GM12878 (cell line): ENCODE data around the gene ERP44. TPM values are rescaled to one million over a fixed set of nuclear protein-coding genes. Genes with fewer than 3 reads are reported as not detected.

Experiments
- ATAC-seq: fragments of 200-7000 bp; cut with Tn5 transposase; 3 replicates; pipeline ENCODE4 v1.9.1; 2020; ENCODE audit warnings: mild to moderate bottlenecking, moderate library complexity
- BruUV-seq: library from RNA; stranded (reverse); fragments of 400-500 nt; replicated peaks from 2 replicates; lab custom pipeline; 2021; lab: Mats Ljungman, UMichigan
- CTCF ChIA-PET: fragments of 300-600 bp; sonication (Branson Sonifier 250); formaldehyde crosslinking; extraction: SDS; loops from one replicate; lab custom pipeline; 2021; ENCODE audit warnings: inconsistent platforms; lab: Yijun Ruan, JAX
- POLR2A ChIA-PET: fragments of 350-600 bp; formaldehyde crosslinking; extraction: SDS; loops from one replicate; lab custom pipeline; 2021; ENCODE audit warnings: inconsistent platforms; lab: Charles Lee
- RAD21 ChIA-PET: fragments of 300-600 bp; sonication (Branson Sonifier 250); formaldehyde crosslinking; loops from one replicate; lab custom pipeline; 2023; ENCODE audit warnings: antibody characterized with exemption; ENCODE audit not compliant: unreplicated experiment; lab: Charles Lee
- SMC1A ChIA-PET: fragments of 300-600 bp; sonication (Branson Sonifier 250); formaldehyde crosslinking; loops from one replicate; lab custom pipeline; 2023; ENCODE audit not compliant: unreplicated experiment, uncharacterized antibody; lab: Charles Lee
- DNase-seq: peaks from one replicate; pipeline ENCODE4 v3.0.0-alpha.2; 2011; ENCODE audit warnings: low read depth, low spot score
- FAIRE-seq: peaks from 3 replicates; lab custom pipeline; 2011; peaks lifted over from hg19 to GRCh38; lab: Jason Lieb, UNC
- H2AFZ ChIP-seq: 2 replicates; pipeline ENCODE4 v1.6.0; 2011; ENCODE audit warnings: low read depth, low read length, control low read depth; ENCODE audit not compliant: control insufficient read depth
- H3K27ac ChIP-seq: 2 replicates; pipeline ENCODE4 v1.5.1; 2011; ENCODE audit warnings: control low read depth; ENCODE audit not compliant: control insufficient read depth, insufficient read depth
- H3K27me3 ChIP-seq, 2 experiments: replicated peaks in 1 of 2; 2 replicates each; pipeline versions ENCODE4 v1.6.0 to v1.6.1; 2011; ENCODE audit warnings: low read length in 1 of 2; ENCODE audit not compliant: control insufficient read depth in 2 of 2, insufficient read depth in 2 of 2
- H3K36me3 ChIP-seq, 2 experiments: 2 replicates each; pipeline ENCODE4 v1.5.1; 2011; ENCODE audit warnings: low read length in 1 of 2; ENCODE audit not compliant: control insufficient read depth in 2 of 2, insufficient read depth in 2 of 2
- H3K4me1 ChIP-seq: 2 replicates; pipeline ENCODE4 v1.6.1; 2011; ENCODE audit warnings: mild to moderate bottlenecking, low read length, moderate library complexity, mixed read lengths; ENCODE audit not compliant: control insufficient read depth, insufficient read depth
- H3K4me2 ChIP-seq: 2 replicates; pipeline ENCODE4 v1.6.0; 2011; ENCODE audit warnings: control low read depth; ENCODE audit not compliant: control insufficient read depth, insufficient read depth
- H3K4me3 ChIP-seq: fragments of 200-600 bp; sonication (generic); 2 replicates; pipeline ENCODE4 v1.5.1; 2016
- H3K79me2 ChIP-seq: 2 replicates; pipeline ENCODE4 v1.6.0; 2011; ENCODE audit warnings: low read length; ENCODE audit not compliant: control insufficient read depth, insufficient read depth
- H3K9ac ChIP-seq: 2 replicates; pipeline ENCODE4 v1.8.0; 2011; ENCODE audit warnings: low read length, control low read depth, mixed read lengths; ENCODE audit not compliant: control insufficient read depth, insufficient read depth
- H3K9me3 ChIP-seq: replicated peaks from 3 replicates; pipeline ENCODE4 v1.5.1; 2011; ENCODE audit warnings: mild to moderate bottlenecking, low read length; ENCODE audit not compliant: control insufficient read depth, insufficient read depth
- H4K20me1 ChIP-seq: 2 replicates; pipeline ENCODE4 v1.6.0; 2011; ENCODE audit not compliant: control insufficient read depth, insufficient read depth
- ATF7 ChIP-seq: fragments of 450-650 bp; IDR thresholded peaks from 2 replicates; pipeline ENCODE4 v1.6.1; 2016; ENCODE audit warnings: low read depth, mild to moderate bottlenecking
- KAT2A ChIP-seq: conservative IDR thresholded peaks from 2 replicates; pipeline ENCODE4 v1.6.1; 2011; ENCODE audit warnings: low read depth, low read length; ENCODE audit not compliant: control insufficient read depth
- KLF5 ChIP-seq: fragments of 450-650 bp; IDR thresholded peaks from 2 replicates; pipeline ENCODE4 v1.6.1; 2014; ENCODE audit warnings: mild to moderate bottlenecking; ENCODE audit not compliant: partially characterized antibody
- NBN ChIP-seq: fragments of 450-650 bp; IDR thresholded peaks from 2 replicates; pipeline ENCODE4 v1.6.1; 2016
- NR2C2 ChIP-seq: IDR thresholded peaks from 2 replicates; pipeline ENCODE4 v1.6.1; 2011; ENCODE audit warnings: borderline replicate concordance, low read depth; ENCODE audit not compliant: control insufficient read depth, insufficient read length
- POU2F2 ChIP-seq: IDR thresholded peaks from 3 replicates; pipeline ENCODE4 v1.6.1; 2011; ENCODE audit warnings: low read depth, mild to moderate bottlenecking, low read length, borderline replicate concordance
- RUNX3 ChIP-seq: IDR thresholded peaks from 2 replicates; pipeline ENCODE4 v1.6.1; 2012; ENCODE audit warnings: low read length, inconsistent platforms
- ZBED1 ChIP-seq: IDR thresholded peaks from 2 replicates; pipeline ENCODE4 v1.6.1; 2016; ENCODE audit warnings: borderline replicate concordance
- WGBS: methylation state at CpG from one replicate; pipeline ENCODE4 v1.1.6; 2016; ENCODE audit warnings: low lambda C conversion rate; ENCODE audit not compliant: insufficient replicate concordance, insufficient coverage; ENCODE audit errors: missing lambda C conversion rate; 5-methylcytosine and 5-hydroxymethylcytosine counted together
- in situ Hi-C: fragments of 300-500 bp; cut with MboI; formaldehyde crosslinking; loops from 9 replicates; pipeline ENCODE4 v1.14.3; 2018; ENCODE audit warnings: mixed read lengths
- intact Hi-C: fragments of 100-400 bp; cut with micrococcal nuclease; formaldehyde crosslinking; loops from one replicate; pipeline ENCODE4 v1.14.2; 2022; ENCODE audit not compliant: unreplicated experiment
- polyA plus RNA-seq, 11 experiments: library from polyadenylated mRNA; depleted of rRNA in 4 of 11; unstranded in 6 of 11; stranded (reverse) in 5 of 11; fragments of >200 nt; fragmentation: Nextera tagmentation in 4 of 11; fragmentation: Illumina TruSeq in 1 of 11; extraction: Ambion mirVana in 4 of 11; extraction: Trizol in 1 of 11; gene quantifications; 1 replicate in 1 of 11; 2 replicates in 10 of 11; pipeline versions ENCODE4 v1.2.1 to v1.2.3, GENCODE V29; 2011 to 2016; ENCODE audit warnings: inconsistent platforms in 2 of 11, missing spikeins in 2 of 11, low read depth in 1 of 11
- total RNA-seq, 4 experiments: library from RNA; depleted of rRNA in 3 of 4; stranded (reverse); fragments of >200 nt in 3 of 4; fragmentation: Illumina TruSeq in 1 of 4; extraction: Trizol in 1 of 4; gene quantifications; 2 replicates each; pipeline versions ENCODE4 v1.2.1 to v1.2.3, GENCODE V29; 2013 to 2021
- TF ChIP-seq, protein P1 (sequence below): fragments of 150-350 bp; IDR thresholded peaks from 2 replicates; pipeline ENCODE4 v1.6.1; 2016; ENCODE audit warnings: low read depth, low read length
- TF ChIP-seq, protein P2 (sequence below): fragments of 450-650 bp; IDR thresholded peaks from 2 replicates; pipeline ENCODE4 v1.6.1; 2017; ENCODE audit warnings: antibody characterized with exemption, mild to moderate bottlenecking, moderate library complexity
- TF ChIP-seq, protein P3 (sequence below): fragments of 450-650 bp; IDR thresholded peaks from 2 replicates; pipeline ENCODE4 v1.6.1; 2017; ENCODE audit warnings: borderline replicate concordance

The ERP44 gene
- total and polyA plus RNA-seq, 10 of the 15 experiments (the other 5 are each of a cell fraction or from before 2014, with no cell fraction given): 11.5 to 52.4 (median 20.2) TPM

DNA sequence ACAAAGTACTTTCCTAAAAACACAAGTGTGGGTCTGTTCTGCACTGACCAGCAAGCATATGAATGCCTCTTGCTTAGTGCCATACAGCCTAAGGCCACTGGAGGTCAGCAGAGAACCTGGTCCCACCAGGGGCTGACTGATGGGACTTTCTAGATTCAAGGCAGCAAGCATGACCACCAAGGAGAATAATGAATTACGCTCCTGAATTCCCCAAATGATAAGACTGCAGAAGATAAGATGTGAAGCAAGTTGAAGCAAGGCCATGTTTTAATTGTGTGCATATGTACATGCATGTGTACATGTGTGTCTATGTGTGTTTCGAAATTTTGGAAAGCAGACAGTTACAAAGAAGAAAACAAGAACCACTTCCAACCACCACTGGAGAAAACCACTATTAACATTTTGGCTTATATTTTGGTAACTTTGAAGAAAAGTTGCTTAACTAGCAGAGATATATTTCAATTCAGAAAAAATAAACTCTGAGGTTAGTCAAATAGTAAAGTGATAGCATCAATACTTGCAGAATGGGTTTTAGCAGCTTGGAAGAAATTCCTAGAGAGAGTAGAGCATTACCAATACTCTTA lies 70.5 kb downstream of the ERP44 start:
- CTCF ChIA-PET: interaction anchor here (0.8 to 8.0 kb wide), 9 partner anchors 11 to 296 kb away, joined by 3 to 143 read pairs (median 4); no protein-coding TSS in a partner anchor
- Histone ChIP-seq H2AFZ (no peak overlapping the region), H3K36me3 (0 out of 4 replicates have a peak, but pooled peaks cover 0 to 4% of the 10 kb centered on the region in 2 experiments), H3K4me2 (peak overlapping the region; percentile 62), H4K20me1 (no peaks in the 10 kb centered on the region; the same call in 1 of the 2 replicates), H3K79me2 (peaks cover 15% of the 10 kb centered on the region), H3K9ac (no peak overlapping the region), H3K27ac (peak overlapping the region; percentile 58; the same call in 1 of the 2 replicates), H3K9me3 (no peaks in the 10 kb centered on the region; the same call in 2 of the 3 replicates), H3K4me1 (peaks cover 28% of the 10 kb centered on the region), H3K27me3 (no peaks in the 10 kb centered on the region), H3K4me3 (no peak overlapping the region)
- FAIRE-seq (peak; percentile 88), DNase-seq (peak; percentile 66), ATAC-seq (peak; percentile 96)
- intact Hi-C loops (loop anchor here (1.0 to 5.0 kb wide), 6 partner anchors 55 to 569 kb away; partner anchors contain the start of genes ERP44 and INVS), in situ Hi-C loops (no loop called here)
- no TSS peak for BruUV-seq
- POLR2A ChIA-PET: no interaction called here
- 50% methylated on average over 2 of the region's 2 CpGs for WGBS
- RAD21 ChIA-PET: interaction anchor here (0.6 to 3.5 kb wide), 9 partner anchors 56 to 864 kb away, joined by 3 to 20 read pairs (median 4); no protein-coding TSS in a partner anchor
- SMC1A ChIA-PET: interaction anchor here (0.6 to 7.2 kb wide), 11 partner anchors 31 to 297 kb away, joined by 3 to 115 read pairs (median 4); partner anchors contain the start of gene NR4A3
- TF ChIP-seq, protein P1, sequence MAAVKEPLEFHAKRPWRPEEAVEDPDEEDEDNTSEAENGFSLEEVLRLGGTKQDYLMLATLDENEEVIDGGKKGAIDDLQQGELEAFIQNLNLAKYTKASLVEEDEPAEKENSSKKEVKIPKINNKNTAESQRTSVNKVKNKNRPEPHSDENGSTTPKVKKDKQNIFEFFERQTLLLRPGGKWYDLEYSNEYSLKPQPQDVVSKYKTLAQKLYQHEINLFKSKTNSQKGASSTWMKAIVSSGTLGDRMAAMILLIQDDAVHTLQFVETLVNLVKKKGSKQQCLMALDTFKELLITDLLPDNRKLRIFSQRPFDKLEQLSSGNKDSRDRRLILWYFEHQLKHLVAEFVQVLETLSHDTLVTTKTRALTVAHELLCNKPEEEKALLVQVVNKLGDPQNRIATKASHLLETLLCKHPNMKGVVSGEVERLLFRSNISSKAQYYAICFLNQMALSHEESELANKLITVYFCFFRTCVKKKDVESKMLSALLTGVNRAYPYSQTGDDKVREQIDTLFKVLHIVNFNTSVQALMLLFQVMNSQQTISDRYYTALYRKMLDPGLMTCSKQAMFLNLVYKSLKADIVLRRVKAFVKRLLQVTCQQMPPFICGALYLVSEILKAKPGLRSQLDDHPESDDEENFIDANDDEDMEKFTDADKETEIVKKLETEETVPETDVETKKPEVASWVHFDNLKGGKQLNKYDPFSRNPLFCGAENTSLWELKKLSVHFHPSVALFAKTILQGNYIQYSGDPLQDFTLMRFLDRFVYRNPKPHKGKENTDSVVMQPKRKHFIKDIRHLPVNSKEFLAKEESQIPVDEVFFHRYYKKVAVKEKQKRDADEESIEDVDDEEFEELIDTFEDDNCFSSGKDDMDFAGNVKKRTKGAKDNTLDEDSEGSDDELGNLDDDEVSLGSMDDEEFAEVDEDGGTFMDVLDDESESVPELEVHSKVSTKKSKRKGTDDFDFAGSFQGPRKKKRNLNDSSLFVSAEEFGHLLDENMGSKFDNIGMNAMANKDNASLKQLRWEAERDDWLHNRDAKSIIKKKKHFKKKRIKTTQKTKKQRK: no peak
- TF ChIP-seq, protein P2, sequence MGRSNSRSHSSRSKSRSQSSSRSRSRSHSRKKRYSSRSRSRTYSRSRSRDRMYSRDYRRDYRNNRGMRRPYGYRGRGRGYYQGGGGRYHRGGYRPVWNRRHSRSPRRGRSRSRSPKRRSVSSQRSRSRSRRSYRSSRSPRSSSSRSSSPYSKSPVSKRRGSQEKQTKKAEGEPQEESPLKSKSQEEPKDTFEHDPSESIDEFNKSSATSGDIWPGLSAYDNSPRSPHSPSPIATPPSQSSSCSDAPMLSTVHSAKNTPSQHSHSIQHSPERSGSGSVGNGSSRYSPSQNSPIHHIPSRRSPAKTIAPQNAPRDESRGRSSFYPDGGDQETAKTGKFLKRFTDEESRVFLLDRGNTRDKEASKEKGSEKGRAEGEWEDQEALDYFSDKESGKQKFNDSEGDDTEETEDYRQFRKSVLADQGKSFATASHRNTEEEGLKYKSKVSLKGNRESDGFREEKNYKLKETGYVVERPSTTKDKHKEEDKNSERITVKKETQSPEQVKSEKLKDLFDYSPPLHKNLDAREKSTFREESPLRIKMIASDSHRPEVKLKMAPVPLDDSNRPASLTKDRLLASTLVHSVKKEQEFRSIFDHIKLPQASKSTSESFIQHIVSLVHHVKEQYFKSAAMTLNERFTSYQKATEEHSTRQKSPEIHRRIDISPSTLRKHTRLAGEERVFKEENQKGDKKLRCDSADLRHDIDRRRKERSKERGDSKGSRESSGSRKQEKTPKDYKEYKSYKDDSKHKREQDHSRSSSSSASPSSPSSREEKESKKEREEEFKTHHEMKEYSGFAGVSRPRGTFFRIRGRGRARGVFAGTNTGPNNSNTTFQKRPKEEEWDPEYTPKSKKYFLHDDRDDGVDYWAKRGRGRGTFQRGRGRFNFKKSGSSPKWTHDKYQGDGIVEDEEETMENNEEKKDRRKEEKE: no peak
- no peak for TF ChIP-seq ATF7
- TF ChIP-seq KLF5: no peak
- TF ChIP-seq NBN: peak; percentile 71
- TF ChIP-seq KAT2A: no peak
- TF ChIP-seq POU2F2: 0 out of 3 replicates have a peak, but pooled peaks have one; percentile 39
- peak; percentile 42; the same call in 1 of the 2 replicates for TF ChIP-seq RUNX3
- no peak for TF ChIP-seq ZBED1
- TF ChIP-seq, protein P3, sequence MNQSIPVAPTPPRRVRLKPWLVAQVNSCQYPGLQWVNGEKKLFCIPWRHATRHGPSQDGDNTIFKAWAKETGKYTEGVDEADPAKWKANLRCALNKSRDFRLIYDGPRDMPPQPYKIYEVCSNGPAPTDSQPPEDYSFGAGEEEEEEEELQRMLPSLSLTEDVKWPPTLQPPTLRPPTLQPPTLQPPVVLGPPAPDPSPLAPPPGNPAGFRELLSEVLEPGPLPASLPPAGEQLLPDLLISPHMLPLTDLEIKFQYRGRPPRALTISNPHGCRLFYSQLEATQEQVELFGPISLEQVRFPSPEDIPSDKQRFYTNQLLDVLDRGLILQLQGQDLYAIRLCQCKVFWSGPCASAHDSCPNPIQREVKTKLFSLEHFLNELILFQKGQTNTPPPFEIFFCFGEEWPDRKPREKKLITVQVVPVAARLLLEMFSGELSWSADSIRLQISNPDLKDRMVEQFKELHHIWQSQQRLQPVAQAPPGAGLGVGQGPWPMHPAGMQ: no peak
- TF ChIP-seq NR2C2: no peak
